Lung microvascular endothelial cell (primary cell): ENCODE measurements around the gene SLC19A1. TPM values are rescaled to one million over a fixed set of nuclear protein-coding genes. Genes with fewer than 3 reads are reported as not detected.

Experiments
- DNase-seq, 2 donors: peaks; one replicate each; pipeline versions ENCODE4 v3.0.0 to v3.0.0-alpha.2; 2010; ENCODE audit warnings: low read depth in 2 of 2
- total RNA-seq: library from RNA; depleted of rRNA; stranded (reverse); fragments of >200 nt; gene quantifications from 2 replicates; pipeline ENCODE4 v1.2.1, GENCODE V29; 2014

Gene SLC19A1
- total RNA-seq, 1 donor from 2014 or later = 5.2 TPM

DNA sequence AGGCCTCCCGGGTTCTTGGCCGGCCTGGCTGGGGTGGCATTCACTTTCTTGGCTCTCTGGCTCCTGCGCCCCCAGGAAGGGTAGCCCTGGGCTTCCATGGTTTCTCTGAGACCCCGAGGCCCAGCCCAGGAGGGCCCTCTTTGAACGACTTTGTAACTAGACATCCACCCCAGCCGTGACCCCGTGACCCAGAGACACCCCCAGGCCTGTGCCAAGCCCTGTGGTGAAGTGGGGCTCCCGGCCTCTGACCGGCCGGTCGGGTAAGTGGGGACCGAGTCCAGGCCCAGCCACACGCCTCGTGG is 73.3 kb downstream of the SLC19A1 start:
- no peak for DNase-seq

DNA sequence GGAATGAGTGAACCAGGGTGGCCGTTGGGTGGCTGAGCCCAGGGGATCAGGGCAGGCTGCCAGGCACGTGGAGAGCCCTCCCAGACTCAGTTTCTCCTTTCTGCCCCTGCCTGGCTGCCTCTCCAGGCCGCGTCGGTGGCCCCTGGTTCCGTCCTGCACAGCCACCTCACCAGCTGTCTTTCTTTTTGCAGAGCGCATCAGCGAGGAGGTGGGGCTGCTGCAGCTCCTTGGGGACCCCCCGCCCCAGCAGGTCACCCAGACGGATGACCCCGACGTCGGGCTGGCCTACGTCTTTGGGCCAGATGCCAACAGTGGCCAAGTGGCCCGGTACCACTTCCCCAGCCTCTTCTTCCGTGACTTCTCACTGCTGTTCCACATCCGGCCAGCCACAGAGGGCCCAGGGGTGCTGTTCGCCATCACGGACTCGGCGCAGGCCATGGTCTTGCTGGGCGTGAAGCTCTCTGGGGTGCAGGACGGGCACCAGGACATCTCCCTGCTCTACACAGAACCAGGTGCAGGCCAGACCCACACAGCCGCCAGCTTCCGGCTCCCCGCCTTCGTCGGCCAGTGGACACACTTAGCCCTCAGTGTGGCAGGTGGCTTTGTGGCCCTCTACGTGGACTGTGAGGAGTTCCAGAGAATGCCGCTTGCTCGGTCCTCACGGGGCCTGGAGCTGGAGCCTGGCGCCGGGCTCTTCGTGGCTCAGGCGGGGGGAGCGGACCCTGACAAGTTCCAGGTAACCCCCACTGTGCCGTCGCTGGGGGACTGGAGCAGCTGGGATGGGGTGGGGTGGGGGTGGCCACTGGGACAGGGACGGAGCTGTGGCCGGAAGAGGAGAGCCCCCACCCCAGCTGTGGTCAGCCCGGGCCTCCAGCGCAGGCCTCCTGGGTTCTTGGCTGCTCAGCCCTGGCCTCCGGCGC is 73.9 kb downstream of the SLC19A1 start:
- DNase-seq = no peak

DNA sequence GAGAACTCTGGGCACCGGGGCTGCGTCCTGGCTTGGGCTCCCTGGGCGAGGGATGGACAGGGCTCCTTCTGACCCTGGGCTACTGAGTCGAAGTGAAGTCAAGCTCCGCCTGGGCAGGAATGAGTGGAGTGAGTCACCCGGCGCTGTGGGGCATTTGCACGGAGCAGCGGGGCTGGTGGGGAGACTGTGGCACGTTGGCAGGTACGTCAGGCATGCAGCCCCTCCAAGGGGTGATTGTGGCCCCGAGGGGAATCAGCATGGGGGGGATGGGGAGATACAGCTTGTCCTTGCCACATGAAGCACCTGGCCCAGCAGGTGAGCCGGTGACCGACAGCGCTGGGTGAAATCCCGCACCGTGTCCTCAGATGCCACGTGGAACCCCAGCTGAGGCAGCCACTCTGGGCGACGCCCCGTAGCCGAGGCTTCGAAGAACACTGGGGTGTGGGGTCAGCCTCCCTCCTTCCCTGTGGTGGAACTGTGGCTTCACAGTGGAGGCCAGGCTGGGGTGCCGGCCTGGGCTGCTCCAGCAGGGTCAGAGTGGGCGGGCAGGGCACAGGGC is 74.9 kb downstream of the SLC19A1 start:
- DNase-seq = peak in 1 of 2 donors; percentile 37

DNA sequence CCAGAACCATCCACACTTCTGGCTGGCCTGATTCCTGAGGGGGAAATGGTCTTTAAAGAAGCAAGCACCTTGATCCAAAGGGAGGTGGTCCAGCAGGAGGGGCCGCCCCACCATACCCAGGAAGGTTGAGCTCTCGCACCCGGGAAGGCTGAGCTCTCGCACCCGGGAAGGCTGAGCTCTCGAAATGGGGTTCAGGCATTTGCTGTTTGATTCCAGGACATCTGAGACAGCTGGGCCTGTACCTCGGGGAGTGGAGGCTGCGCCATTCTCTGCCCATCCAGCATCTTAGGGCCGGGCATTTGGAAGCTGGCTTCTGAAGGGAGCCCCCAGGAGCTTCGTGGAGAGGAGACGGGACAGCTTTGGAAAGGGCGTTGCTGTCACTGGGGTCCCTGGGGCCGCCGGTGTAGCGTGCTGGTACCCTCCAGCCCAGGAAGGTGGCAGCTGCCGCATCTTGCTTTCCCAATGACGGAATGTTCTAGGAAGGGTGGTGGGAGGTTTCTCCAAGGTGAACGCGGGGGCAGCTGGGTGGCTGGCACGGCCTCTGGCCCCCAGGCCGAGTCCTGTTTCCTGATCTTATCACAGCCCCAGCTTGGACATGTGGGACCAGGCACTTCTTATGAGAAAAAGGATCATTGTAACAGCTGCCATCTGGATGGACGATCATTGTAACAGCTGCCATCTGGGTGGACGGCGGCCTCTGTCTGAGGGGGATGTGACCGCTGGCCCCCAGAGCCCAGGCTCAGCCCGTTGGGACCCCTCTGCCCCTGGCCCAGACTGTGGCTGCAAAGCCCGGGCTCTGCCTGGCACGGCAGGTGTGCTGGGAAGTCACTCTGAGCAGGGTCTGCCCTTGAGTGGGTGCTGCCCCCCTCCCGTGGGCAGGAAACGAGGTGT is 75.7 kb downstream of the SLC19A1 start:
- no peak for DNase-seq

DNA sequence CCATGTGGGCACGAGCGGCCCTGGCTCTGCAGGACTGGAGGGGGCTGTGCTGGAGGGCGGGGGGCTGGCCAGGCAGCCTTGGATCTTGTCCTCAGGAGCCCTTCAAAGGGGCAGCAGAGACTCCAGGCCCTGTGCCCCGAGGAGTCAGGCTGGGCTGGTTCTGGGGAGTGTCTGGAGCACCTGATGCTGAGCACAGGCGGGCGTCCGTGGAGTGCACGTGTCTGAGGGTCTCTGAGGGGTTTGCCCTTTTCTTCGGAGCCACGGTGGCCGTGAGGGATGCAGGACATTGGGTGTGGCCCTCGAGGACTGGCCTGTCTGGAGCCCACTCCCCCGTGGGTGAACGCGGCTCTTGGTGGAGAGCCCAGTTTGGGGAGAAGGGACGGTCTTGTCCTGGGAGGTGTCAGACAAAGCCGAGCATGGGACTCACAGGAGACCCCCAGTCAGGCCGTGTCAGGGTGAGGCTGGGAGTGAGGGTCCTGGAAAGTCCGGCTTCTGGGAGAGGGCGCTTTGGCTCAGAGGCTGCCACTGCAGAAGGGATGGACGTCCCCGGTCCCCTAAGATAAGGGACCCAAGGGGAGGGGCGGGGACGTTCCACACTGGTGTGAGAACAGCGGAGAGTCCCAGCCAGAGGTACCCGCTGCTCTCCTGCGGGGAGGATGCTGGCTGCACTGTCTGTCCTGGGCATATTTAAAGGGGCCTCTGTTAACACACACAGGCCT is 76.5 kb downstream of the SLC19A1 start:
- no peak for DNase-seq

DNA sequence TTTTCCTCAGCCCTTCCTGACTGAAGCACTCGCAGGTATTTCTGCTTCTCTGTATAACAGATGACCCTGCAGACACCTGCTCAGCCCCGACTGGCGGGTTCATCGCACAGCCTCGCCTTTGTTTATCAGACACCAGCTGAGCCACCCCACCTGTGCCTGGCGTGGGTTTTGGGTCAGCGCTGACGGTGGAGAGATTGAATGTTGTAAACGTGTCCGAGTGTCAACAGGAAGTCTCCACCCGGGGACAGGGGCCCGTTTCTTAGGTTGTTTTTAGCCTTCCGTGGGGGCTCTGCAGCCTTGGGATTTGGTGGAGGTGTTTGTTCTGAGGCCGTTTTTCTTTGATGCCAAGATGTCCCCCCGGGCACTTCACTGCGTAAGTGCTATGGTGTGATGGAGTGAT is 77.1 kb downstream of the SLC19A1 start:
- DNase-seq = no peak

DNA sequence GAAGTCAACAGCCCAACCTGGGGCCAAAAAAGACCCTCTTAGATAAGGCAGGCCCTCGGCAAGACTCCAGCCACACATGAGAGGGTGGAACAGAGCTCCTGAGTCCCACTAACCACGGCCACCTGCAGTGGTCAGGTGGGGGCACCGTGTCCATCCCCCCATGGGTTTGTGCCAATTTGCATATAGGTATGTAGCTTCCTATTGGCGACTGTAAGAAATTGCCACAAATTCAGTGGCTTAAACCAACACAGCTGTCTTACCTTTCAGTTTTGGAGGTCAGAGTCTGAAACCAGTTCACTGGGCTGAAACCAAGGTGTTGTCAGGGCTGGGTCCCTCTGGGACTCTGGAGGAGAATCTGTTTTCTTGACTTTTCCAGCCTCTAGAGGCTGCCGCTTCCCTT is 77.9 kb downstream of the SLC19A1 start:
- DNase-seq = no peak

DNA sequence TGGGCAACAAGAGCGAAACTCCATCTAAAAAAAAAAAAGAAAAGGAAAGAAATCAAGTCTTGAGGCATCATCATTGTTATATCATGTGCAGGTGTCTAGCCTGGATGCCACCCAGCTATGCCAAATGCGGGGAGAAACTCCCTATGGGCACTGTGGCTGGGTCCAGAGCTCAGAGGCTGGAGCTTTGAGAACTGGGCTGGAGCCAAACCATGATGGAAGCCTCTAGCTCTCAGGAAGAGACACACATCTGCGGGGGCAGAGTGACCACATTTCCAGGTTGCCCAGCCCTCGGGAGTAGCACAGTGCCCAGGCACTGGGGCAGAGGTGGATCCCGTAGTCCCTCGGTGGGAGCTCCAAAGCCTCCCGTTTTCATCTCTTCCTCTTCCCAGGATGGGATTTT is 78.4 kb downstream of the SLC19A1 start:
- no peak for DNase-seq

DNA sequence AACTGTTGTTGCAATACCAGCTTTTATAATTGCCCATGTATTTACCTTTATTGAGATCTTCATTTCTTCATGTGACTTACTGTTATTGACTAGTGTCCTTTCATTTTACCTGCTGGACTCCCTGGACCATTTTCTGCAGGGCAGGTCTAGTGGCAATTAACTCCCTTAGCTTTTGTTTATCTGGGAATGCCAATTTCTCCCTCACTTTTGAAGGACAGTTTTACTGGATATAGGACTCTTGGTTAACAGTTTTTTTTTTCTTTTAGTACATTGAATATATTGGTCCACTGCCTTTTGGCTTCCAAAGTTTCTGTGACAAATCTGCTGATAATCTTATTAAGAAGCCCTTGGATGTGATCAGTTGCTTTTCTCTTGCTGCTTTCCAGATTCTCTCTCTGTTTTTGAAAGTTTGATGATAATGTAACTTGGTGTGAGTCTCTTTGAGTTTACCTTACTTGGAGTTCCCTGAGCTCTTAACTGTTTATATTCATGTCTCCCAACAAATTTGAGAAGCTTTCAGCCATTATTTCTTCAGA is 80.4 kb downstream of the SLC19A1 start:
- no peak for DNase-seq

DNA sequence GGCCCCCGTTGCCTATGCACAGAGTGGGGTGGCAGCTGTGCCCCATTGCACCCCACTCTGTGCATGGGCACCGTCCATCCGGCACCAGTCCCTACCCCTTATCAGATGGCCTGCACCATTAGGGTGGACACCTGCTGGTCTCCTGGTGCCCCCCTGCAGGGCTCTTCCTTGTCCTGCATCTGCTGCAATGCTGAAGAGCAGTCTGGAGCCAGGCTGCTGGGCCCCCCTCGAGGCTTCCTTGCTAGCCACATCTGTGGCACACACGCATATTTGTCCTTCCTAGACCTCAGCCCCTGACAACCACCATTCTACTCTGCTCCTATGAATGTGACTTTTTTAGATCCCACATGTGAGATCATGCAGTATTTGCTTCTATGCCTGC is 80.9 kb downstream of the SLC19A1 start:
- DNase-seq = no peak

DNA sequence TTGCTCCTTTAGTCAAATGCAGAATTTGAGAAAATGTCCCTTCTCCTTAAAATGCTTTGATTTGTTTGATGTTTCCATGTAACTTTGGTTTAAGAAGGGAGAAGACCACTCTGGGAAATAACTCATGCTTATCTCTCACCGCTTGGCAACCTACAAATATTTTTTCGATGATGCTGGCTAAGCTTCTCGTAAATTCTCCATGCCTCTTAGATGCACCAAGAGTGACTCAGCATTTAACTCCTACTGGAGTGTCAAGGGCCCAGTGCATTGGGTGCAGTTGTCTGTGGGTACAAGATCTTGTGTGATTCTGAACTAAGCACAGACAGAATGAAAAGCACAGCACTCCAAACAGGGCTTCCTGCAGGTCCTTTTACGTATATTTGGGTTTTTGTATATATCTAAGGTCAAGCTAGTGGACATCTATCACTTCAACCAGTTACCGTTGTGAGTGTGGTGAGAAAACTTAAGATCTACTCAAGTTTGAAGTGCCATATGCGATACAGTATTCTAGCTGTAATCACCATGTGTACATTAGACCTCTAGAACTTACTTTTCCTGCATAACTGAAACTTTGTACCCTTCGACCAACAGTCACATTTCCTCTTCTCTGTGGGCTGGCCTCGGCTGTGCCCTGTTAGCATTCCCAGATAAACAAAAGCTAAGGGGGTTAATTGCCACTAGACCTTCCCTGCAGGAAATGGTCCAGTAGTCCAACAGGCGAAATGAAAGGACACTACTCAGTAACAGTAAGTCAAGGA is 81.5 kb downstream of the SLC19A1 start:
- DNase-seq = peak in 1 of 2 donors; percentile 60

DNA sequence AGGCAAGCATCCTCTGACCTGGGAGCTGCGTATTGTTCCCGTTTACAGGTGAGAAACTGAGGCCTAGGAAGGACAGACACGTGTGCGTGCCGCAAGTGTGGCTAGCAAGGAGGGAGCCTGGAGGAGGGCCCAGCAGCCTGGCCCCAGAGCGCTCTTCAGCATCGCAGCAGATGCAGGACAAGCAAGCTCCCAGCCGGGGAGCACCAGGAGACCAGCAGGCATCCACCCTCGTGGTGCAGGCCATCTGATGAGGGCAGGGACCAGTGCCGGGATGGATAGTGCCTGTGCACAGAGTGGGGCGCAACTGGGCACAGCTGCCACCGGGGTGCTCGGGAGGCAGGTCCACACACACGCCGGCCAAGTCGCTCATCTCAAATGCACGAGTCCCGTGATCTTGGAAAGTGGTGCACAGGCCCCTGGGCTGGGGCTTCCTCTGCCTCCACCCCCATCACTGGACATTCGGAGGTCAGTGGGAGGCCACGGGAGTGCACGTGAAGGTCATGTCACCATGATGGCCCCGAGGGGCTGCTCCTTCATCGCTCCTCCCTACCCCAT is 82.2 kb downstream of the SLC19A1 start:
- no peak for DNase-seq

DNA sequence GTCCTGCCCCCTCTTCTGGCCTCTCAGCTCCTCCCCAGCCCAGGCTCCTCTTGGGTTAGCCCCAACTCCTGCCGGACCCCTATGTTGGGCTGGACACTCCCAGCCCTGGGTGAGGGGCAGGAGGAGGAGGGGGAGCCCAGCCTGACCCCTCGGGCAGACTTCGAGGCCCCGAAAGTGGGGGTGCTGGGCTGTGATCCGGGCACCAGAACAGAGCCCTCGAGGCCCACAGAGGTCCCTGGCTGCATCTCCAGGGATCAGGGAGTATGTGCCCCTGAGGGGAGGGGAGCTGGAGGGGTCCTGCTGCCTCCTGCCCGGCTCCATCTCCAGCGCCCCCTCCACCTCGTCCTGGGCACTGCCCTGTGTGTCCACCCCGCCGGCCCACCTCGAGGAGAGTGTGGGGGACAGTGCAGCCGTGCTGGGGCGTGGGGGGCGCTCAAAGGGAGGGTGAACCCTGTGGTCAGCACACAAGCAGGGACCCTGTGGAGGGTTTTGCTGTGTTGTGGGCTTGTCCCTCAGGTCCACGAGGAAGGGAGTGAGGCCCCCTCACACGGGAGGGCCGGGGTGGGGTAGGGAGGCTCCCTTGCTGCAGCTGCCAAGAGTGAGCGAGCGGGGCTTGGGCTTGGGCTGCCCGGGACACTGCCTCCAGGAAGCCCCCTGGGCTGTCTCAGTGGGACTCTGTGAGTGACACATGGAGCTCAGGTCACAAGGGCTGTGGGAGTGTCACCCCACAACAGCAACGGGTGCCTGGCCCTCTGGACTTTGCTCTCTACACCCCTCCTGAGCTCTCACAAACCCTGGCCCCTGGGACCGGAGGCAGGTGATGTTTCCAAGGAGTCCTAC is 82.8 kb downstream of the SLC19A1 start:
- no peak for DNase-seq

DNA sequence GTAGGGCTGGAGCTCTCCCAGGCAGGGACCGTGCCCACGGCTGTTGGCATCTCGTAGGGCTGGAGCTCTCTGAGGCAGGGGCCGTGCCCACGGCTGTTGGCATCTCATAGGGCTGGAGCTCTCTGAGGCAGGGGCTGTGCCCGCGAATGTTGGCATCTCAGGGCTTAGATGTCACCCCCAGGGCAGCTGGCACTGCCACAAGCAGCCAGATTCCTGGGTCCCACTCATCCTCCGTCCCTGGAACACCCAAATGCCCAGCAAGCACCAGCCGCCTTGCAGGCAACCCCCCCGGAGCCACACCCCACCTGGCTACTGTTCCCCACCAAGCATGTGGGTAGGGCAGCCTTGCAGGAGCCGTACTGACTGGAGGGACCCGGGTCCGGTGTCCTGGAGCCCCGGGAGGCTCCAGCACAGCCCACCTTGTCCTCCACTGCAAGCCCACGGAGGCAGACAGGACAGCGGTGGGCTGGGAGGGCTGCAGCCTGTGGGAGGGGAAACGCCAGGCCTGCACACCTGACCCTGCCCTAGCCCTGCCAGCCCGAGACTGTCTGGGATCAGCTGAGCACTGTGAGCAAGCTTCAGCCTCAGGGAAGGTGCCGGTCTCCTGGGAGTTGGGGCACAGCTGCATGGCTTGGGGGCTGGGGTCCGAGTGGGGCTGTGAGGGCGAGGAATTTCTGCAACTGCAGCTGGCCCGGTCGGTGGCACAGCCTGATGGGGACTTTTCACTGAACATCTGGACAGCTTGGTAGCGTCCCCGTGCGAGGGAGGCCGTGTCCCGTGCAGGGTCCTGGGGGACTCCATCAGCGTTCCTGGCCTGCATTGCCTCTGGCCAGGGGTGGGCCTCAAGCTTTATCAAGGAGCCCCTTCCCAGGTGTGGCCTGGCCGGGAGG is 83.7 kb downstream of the SLC19A1 start:
- no peak for DNase-seq

DNA sequence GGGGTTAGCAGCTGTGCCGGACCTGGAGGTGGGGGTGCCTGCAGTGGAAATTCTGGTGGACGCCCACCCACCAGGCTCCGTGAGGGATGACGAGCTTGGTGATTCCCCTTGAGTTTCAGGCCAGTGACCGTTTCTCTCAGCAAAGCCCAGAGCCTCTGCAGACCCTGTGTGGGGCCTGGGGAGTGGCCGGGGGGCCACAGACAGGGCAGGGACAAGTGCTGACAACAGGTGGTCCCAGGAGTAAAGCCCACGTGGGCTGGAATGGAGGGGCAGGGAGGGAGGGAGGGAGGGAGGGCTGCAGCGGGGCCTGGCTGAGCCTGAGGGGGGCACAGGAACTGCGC is 84.4 kb downstream of the SLC19A1 start:
- DNase-seq = no peak

DNA sequence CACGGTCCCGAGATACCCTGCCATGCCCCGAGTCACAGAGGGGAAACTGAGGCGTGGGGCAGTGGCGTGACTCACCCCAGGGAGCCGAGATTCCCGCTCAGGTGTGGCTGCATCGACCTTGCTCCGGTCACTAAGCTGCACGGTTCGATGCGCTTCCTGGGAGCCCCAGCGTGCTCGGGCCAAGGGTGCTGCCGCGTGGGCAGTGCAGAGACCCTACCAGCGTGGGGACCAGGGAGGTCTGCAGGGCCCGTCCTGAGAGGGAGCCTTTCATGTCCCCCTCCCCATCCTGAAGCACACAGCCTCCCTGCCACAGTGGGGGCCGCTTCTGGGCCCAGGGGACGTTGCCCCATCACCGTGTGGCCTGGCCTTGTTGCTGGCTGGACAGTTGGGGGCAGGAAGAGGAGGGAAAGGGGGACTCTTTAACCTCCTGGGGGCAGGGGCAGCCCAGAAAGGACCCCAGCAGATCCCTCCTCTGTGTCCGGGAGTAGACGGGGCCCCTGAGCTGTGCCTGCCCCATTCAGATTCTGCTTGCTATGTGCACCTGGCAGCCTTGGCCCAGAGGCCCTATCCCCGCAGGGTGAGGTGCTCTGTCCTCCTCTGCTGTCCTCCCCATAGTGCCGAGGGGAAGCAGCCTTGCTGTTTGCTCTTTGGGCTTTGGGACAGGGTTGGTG is 84.9 kb downstream of the SLC19A1 start:
- no peak for DNase-seq

DNA sequence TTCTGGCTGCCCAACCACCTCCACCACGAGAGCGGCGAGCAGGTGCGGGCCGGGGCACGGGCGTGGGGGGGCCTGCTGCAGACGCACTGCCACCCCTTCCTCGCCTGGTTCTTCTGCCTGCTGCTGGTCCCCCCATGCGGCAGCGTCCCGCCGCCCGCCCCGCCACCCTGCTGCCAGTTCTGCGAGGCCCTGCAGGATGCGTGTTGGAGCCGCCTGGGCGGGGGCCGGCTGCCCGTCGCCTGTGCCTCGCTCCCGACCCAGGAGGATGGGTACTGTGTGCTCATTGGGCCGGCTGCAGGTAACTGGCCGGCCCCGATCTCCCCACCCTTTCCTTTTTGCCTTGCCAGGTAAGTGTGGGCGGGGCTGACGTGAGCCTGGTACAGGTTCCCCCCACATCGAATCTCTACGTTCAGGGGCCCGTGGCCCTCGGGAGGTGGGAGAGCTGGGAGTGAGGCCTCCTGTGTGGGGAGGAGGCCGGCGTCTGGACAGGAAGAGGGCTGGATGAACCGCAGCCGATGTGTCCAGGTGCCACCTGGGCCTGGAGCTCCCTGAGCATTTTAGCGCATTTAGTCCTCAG is 85.6 kb downstream of the SLC19A1 start:
- no peak for DNase-seq
